HG03520 (cell line): ENCODE data around the gene TMEM126A.
"Not testable (repeated sequence)": the region's sequence is repeated elsewhere in the genome, so short reads cannot be mapped to it uniquely, and the experiment has no call there.

Experiments
- ATAC-seq: cut with Tn5 transposase; IDR thresholded peaks from one replicate; pipeline ENCODE4 v1.9.1; 2021; ENCODE audit warnings: mild to moderate bottlenecking, moderate library complexity; ENCODE audit not compliant: unreplicated experiment

The TMEM126A gene

GRCh38 chr11:85656777-85657176, 9.0 kb downstream of the TMEM126A start:
- no peak for ATAC-seq

- no peak for ATAC-seq
Measured at GRCh38 chr11:85658180-85658579, 10.4 kb downstream of the TMEM126A start.

- no peak for ATAC-seq
Measured at GRCh38 chr11:85661972-85662664, 14.4 kb downstream of the TMEM126A start.

GRCh38 chr11:85663080-85663752, 15.4 kb downstream of the TMEM126A start:
- ATAC-seq = no peak

- ATAC-seq = peak; percentile 59
Measured at GRCh38 chr11:85663753-85664614, 16.2 kb downstream of the TMEM126A start.

GRCh38 chr11:85664615-85665481, 17.1 kb downstream of the TMEM126A start, which contains the start of gene CREBZF:
TSS of gene CREBZF (minus strand) at chr11:85665129. CDS start at chr11:85664875, 254 bp downstream.
- peak; percentile 91 for ATAC-seq

- no peak for ATAC-seq
Measured at GRCh38 chr11:85665733-85666132, 18.0 kb downstream of the TMEM126A start.

- ATAC-seq = no peak
Measured at GRCh38 chr11:85666687-85667086, 18.9 kb downstream of the TMEM126A start.

- ATAC-seq = no peak
Measured at GRCh38 chr11:85668157-85668556, 20.4 kb downstream of the TMEM126A start.

- not testable (repeated sequence) for ATAC-seq
Measured at GRCh38 chr11:85670949-85671663, 23.3 kb downstream of the TMEM126A start.

- ATAC-seq = no peak
Measured at GRCh38 chr11:85672105-85672902, 24.5 kb downstream of the TMEM126A start.

GRCh38 chr11:85673393-85673792, 25.6 kb downstream of the TMEM126A start:
- ATAC-seq = no peak

- no peak for ATAC-seq
Measured at GRCh38 chr11:85679576-85679975, 31.8 kb downstream of the TMEM126A start.

GRCh38 chr11:85680897-85681296, 33.1 kb downstream of the TMEM126A start:
- ATAC-seq = no peak

GRCh38 chr11:85682330-85683305, 34.9 kb downstream of the TMEM126A start:
- ATAC-seq = no peak

GRCh38 chr11:85685125-85685819, 37.5 kb downstream of the TMEM126A start:
- no peak for ATAC-seq

- no peak for ATAC-seq
Measured at GRCh38 chr11:85685820-85686459, 38.2 kb downstream of the TMEM126A start, which contains the start of gene CCDC89. TSS of gene CCDC89 (minus strand) at chr11:85686195. CDS start at chr11:85686130, 65 bp downstream.
